SJSA1 (cell line): ENCODE data around the gene ABHD16A. TPM values are rescaled to one million over a fixed set of nuclear protein-coding genes. Genes with fewer than 3 reads are reported as not detected.

ENCODE experiments used
- DNase-seq, 2 experiments: peaks; one replicate each; pipeline ENCODE4 v3.0.0-alpha.2; 2015 to 2020; ENCODE audit warnings: low spot score in 2 of 2, low read depth in 1 of 2
- H3K27ac ChIP-seq: fragments of 250-450 bp; sonication (Bioruptor Pico); 2 replicates; pipeline ENCODE4 v1.5.1; 2020; ENCODE audit warnings: mild to moderate bottlenecking, moderate library complexity
- H3K27me3 ChIP-seq: fragments of 250-450 bp; sonication (Bioruptor Pico); replicated peaks from 2 replicates; pipeline ENCODE4 v1.5.1; 2020; ENCODE audit warnings: mild to moderate bottlenecking, moderate library complexity
- H3K36me3 ChIP-seq: fragments of 250-450 bp; sonication (Bioruptor Pico); 2 replicates; pipeline ENCODE4 v1.5.1; 2020; ENCODE audit warnings: mild to moderate bottlenecking
- H3K4me1 ChIP-seq: fragments of 250-450 bp; sonication (Bioruptor Pico); replicated peaks from 2 replicates; pipeline ENCODE4 v1.6.1; 2021; ENCODE audit warnings: mild to moderate bottlenecking
- H3K4me3 ChIP-seq: fragments of 250-450 bp; sonication (Bioruptor Pico); 2 replicates; pipeline ENCODE4 v1.5.1; 2020; ENCODE audit warnings: mild to moderate bottlenecking
- H3K9me3 ChIP-seq: fragments of 250-450 bp; sonication (Bioruptor Pico); replicated peaks from 2 replicates; pipeline ENCODE4 v1.5.1; 2020; ENCODE audit warnings: mild to moderate bottlenecking
- total RNA-seq: library from RNA; depleted of rRNA; stranded (reverse); fragments of >200 nt; shearing (Covaris generic); gene quantifications from 2 replicates; pipeline ENCODE4 v1.2.3, GENCODE V29; 2014

ABHD16A gene
- total RNA-seq, 1 experiment from 2014 or later = 37.6 TPM

- Histone ChIP-seq H3K27ac (peak overlapping the region; percentile 78), H3K36me3 (peaks cover 52% of the 10 kb centered on the region), H3K27me3 (no peaks in the 10 kb centered on the region), H3K4me3 (peak overlapping the region; percentile 53), H3K4me1 (peaks cover 48% of the 10 kb centered on the region), H3K9me3 (no peaks in the 10 kb centered on the region)
- no peak for DNase-seq
Measured at GRCh38 chr6:31736768-31737314, 33.7 kb upstream of the ABHD16A start.

GRCh38 chr6:31736021-31736767, 33.1 kb upstream of the ABHD16A start, which contains the start of gene CLIC1:
TSS of gene CLIC1 (minus strand) at chr6:31736530. CDS start at chr6:31736300, 230 bp downstream.
- DNase-seq = peak; percentile 93 to 95
- Histone ChIP-seq H3K27ac (peak within 1 kb of the TSS; percentile 94), H3K36me3 (peaks cover 52% of the 10 kb centered on the region), H3K4me1 (peaks cover 48% of the 10 kb centered on the region), H3K4me3 (peak within 1 kb of the TSS; percentile 53), H3K9me3 (no peaks in the 10 kb centered on the region), H3K27me3 (no peaks in the 10 kb centered on the region)

GRCh38 chr6:31734821-31735406, 31.8 kb upstream of the ABHD16A start:
- Histone ChIP-seq H3K9me3 (peaks cover 1% of the 10 kb centered on the region), H3K4me3 (peak overlapping the region; percentile 53), H3K4me1 (peaks cover 51% of the 10 kb centered on the region), H3K27me3 (no peaks in the 10 kb centered on the region), H3K36me3 (peaks cover 62% of the 10 kb centered on the region), H3K27ac (peak overlapping the region; percentile 78)
- peak; percentile 88 to 92 for DNase-seq

GRCh38 chr6:31734247-31734820, 31.2 kb upstream of the ABHD16A start:
- Histone ChIP-seq H3K4me1 (peaks cover 51% of the 10 kb centered on the region), H3K9me3 (peaks cover 3% of the 10 kb centered on the region), H3K27ac (peak overlapping the region; percentile 78), H3K36me3 (peaks cover 64% of the 10 kb centered on the region), H3K4me3 (peak overlapping the region; percentile 53), H3K27me3 (no peaks in the 10 kb centered on the region)
- no peak for DNase-seq

GRCh38 chr6:31733734-31734133, 30.6 kb upstream of the ABHD16A start:
- peak overlapping the region; percentile 53 for H3K4me3 ChIP-seq
- no peaks in the 10 kb centered on the region for H3K27me3 ChIP-seq
- H3K27ac ChIP-seq = no peak overlapping the region; the same call in 1 of the 2 replicates

GRCh38 chr6:31732029-31732428, 28.9 kb upstream of the ABHD16A start:
- Histone ChIP-seq H3K36me3 (peaks cover 83% of the 10 kb centered on the region), H3K9me3 (peaks cover 3% of the 10 kb centered on the region), H3K27me3 (no peaks in the 10 kb centered on the region), H3K4me3 (no peak overlapping the region), H3K4me1 (peaks cover 37% of the 10 kb centered on the region), H3K27ac (no peak overlapping the region)
- no peak for DNase-seq

More at GRCh38 chr6:31733734-31734133, 30.6 kb upstream of the ABHD16A start:
- no peak for DNase-seq
- Histone ChIP-seq H3K9me3 (peaks cover 3% of the 10 kb centered on the region), H3K36me3 (peaks cover 67% of the 10 kb centered on the region), H3K4me1 (peaks cover 52% of the 10 kb centered on the region)

- peaks cover 3% of the 10 kb centered on the region for H3K9me3 ChIP-seq
- peak overlapping the region; percentile 58; the same call in 1 of the 2 replicates for H3K4me3 ChIP-seq
- peak in 1 of 2 experiments; percentile 22 for DNase-seq
- peaks cover 31% of the 10 kb centered on the region for H3K4me1 ChIP-seq
- peaks cover 88% of the 10 kb centered on the region for H3K36me3 ChIP-seq
- no peaks in the 10 kb centered on the region for H3K27me3 ChIP-seq
- 0 out of 2 replicates have a peak overlapping the region, but pooled peaks have one; percentile 5 for H3K27ac ChIP-seq
Measured at GRCh38 chr6:31730631-31731086, 27.5 kb upstream of the ABHD16A start.

- H3K27ac ChIP-seq = peak overlapping the region; percentile 76
- H3K4me3 ChIP-seq = peak overlapping the region; percentile 58
- H3K9me3 ChIP-seq = peaks cover 3% of the 10 kb centered on the region
- peaks cover 83% of the 10 kb centered on the region for H3K36me3 ChIP-seq
- peaks cover 31% of the 10 kb centered on the region for H3K4me1 ChIP-seq
- H3K27me3 ChIP-seq = no peaks in the 10 kb centered on the region
- DNase-seq = peak; percentile 94 to 95
Measured at GRCh38 chr6:31729979-31730630, 27.0 kb upstream of the ABHD16A start.

GRCh38 chr6:31729515-31729978, 26.4 kb upstream of the ABHD16A start:
- peaks cover 77% of the 10 kb centered on the region for H3K36me3 ChIP-seq
- no peaks in the 10 kb centered on the region for H3K27me3 ChIP-seq
- DNase-seq = peak; percentile 94 to 98
- H3K9me3 ChIP-seq = peaks cover 3% of the 10 kb centered on the region
- H3K4me1 ChIP-seq = peaks cover 30% of the 10 kb centered on the region
- peak overlapping the region; percentile 58 for H3K4me3 ChIP-seq
- peak overlapping the region; percentile 76 for H3K27ac ChIP-seq

- peaks cover 3% of the 10 kb centered on the region for H3K9me3 ChIP-seq
- no peaks in the 10 kb centered on the region for H3K27me3 ChIP-seq
- peak within 1 kb of the TSS; percentile 76 for H3K27ac ChIP-seq
- H3K36me3 ChIP-seq = peaks cover 71% of the 10 kb centered on the region
- H3K4me3 ChIP-seq = peak within 1 kb of the TSS; percentile 58
- no peak for DNase-seq
- peaks cover 24% of the 10 kb centered on the region for H3K4me1 ChIP-seq
Measured at GRCh38 chr6:31728767-31729514, 25.8 kb upstream of the ABHD16A start, which contains the start of gene DDAH2. TSS of gene DDAH2 (minus strand) at chr6:31729299. CDS start at chr6:31729161, 138 bp downstream.

- no peak overlapping the region for H3K27ac ChIP-seq
- no peaks in the 10 kb centered on the region for H3K27me3 ChIP-seq
- H3K4me1 ChIP-seq = peaks cover 19% of the 10 kb centered on the region
- DNase-seq = no peak
- H3K4me3 ChIP-seq = no peak overlapping the region
- peaks cover 62% of the 10 kb centered on the region for H3K36me3 ChIP-seq
- peaks cover 3% of the 10 kb centered on the region for H3K9me3 ChIP-seq
Measured at GRCh38 chr6:31727717-31728671, 24.9 kb upstream of the ABHD16A start.
